Right hindlimb (tissue), 1 donor: ENCODE data around the gene ZFP1.
A peak's percentile ranks its signal among the peaks of the same experiment; 100 is the strongest.

Source experiments
- DNase-seq: peaks from one replicate; pipeline ENCODE4 v3.0.0-alpha.2; 2018

Gene ZFP1

GRCh38 chr16:75148311-75149195 lies at the start of gene ZFP1:
Gene ZFP1, plus strand, starts transcription at chr16:75148524. Its CDS starts 4,428 bp downstream, at chr16:75152952.
- DNase-seq = peak; percentile 97

GRCh38 chr16:75099075-75099667 lies 49.2 kb upstream of the ZFP1 start:
- no peak for DNase-seq

GRCh38 chr16:75099738-75100602 lies 48.4 kb upstream of the ZFP1 start:
- DNase-seq = no peak

DNA sequence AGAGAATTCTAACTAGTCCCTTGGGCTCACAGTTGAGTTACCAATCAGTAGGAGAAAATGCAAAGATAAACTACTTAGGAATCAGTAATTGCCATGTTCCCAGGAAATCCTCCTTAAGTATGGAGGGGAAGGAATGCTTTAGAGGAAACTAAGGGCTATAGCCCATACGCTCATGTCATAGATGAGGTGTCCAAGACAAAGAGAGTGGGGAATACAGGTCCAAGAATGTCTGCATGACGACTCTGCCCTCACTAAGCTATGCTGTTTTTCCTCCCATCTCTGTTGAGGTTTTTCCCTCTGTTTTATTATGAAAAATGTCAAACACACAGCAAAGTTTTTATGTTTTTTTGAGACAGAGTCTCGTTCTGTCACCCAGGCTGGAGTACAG lies 47.7 kb upstream of the ZFP1 start:
- DNase-seq = no peak

DNA sequence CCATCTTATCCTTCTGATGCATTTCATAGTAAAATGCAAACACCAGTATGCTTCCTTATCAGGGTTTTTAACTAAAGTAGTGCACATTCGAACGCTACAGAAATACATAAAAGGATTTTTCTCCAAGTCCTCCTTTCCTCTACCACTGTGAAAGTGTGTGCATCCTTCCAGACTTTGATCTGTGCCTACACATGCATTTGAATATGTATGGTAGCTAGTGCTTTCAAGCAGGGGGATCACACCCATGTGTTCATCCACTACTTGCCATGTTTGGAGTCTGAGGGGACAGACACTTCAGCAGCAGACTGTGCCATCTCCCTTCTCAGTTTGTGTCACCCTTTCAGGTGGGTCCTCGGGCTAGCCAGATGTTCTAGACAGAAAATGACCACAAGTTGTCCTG lies 46.7 kb upstream of the ZFP1 start:
- DNase-seq = no peak

GRCh38 chr16:75102595-75102994 lies 45.7 kb upstream of the ZFP1 start:
- DNase-seq = no peak

DNA sequence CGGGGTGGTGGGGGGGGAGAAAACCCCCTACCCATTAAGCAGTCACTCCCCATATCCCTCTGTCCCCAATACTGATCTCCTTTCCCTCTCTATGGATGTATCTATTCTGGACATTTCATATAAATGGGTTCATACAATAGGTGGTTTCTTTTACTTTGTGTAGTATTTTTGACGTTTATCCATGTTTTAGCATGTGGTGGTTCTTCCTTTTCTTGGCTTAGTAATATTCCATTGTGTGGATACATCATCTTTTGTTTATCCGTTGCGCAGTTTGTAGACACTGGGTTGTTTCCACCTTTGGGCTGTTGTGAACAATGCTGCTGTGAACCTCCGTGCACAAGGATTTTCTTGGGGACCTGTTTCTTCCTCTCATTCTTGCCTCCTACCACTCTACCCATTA lies 44.3 kb upstream of the ZFP1 start:
- no peak for DNase-seq

- DNase-seq = no peak
Observed at GRCh38 chr16:75104836-75105235, 43.5 kb upstream of the ZFP1 start.

- no peak for DNase-seq
Observed at GRCh38 chr16:75105306-75106061, 42.8 kb upstream of the ZFP1 start.

DNA sequence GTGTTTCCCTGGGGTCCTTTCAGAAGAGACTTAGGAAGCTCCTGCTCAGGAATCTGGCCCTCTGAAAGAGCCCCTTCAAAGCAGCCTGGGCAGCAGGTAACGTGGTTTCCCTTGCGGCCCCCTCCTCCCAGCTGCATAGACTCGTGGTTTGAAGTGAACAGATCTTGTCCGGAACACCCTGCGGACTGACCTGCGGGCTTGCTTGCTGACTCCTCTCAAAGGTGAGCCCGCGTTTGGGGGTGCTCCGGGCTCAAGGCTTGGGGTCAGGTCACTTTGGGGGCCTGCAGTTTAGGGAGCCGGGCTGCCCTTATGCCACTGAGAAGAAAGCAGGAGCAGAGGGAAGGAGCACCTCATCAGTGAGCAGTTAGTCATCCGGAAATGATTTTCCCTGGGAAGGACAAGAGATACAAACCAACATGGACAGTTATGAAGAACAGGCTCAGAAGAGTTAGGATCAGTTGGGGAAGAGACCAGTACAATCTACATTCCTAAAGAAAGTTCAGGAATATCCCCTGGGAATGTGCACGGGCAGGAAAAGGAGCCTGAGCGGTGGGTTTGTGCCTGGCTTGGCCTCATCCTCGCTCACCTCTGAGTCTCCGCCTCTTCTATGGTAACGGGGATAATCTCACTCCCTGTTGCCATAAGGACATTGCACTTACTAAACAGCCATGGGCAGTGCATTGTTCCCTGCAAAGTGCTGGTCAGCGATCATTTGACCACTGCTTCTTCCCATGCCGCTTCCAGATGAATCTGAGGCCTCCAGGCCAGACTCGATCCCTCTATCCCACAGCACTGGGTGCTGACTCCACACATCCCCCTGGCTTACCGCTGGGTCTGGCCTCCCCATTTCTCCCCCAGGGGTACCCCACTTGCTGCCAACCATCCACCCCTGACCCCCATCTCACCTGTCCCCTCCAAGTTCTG lies 41.7 kb upstream of the ZFP1 start:
- no peak for DNase-seq

- DNase-seq = no peak
Observed at GRCh38 chr16:75107505-75107904, 40.8 kb upstream of the ZFP1 start.

DNA sequence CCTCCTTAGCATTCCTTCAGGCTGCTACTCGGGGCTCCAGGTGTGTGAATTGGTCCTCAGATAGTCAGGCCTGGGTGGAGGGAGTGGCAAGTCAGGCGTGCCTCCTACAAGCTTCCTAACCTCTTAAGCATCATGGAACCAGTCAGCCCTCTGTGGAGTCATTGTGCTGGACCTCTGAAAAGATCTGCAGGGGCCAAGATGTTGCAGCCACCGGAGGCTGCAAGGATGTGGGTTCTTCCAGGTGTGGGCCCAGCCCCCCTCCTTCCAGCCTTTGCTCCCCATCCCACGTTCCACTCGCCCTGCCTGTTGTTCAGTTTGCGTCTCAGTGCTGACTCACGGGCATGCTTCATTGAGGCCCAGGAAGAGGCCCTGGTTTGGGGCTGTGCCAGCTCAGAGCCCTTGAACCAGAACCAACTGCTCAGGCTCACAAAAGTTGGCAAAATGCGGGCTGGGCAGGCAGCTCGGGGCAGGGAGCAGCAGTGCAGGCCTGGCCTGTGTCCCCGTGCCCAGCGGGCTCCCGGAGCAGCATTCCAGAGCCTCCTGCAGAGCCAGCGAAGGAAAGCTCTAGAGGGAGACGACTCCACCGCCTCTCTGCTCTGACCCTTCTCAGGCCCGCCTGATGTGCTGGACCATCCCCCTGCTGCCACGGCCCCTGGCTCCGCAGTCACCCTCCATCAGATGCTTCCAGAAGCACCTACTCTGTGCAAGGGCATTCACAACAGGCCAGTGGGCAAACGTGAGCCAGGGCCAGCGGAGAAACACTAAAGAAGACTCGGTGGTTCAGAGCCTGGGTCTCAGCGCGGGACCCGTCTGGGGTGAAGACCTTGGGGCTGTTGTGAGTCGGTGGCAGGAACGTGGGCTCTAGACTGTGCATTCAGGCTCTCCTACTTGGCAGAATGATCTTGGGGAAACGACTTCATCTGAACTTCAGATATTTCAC lies 39.3 kb upstream of the ZFP1 start:
- DNase-seq = peak; percentile 69

DNA sequence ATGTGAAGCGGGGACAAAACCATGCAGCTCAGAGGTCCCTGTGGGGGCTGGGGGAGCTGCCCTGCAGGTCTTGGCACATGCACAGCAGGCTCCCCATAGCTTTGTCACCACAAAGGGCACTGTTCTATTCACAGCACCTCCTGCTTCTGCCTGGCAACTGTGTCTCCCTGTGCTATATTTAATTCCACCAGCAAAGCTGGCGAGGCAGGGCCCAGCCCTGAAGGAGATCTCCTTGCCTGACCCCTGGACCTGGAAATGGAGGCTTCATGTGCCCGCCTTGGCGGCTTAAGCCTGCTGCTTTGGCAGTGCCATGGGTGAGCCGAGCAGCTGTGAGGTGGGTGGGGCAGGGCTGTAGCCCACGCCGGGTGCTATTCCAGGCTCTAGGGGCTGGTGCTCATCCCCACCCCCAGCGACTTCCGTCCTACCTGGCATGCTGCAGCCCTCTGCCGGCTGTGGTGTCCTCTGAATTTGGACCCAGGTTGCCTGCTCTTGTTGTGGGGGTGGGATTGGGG lies 38.5 kb upstream of the ZFP1 start:
- DNase-seq = peak; percentile 70

DNA sequence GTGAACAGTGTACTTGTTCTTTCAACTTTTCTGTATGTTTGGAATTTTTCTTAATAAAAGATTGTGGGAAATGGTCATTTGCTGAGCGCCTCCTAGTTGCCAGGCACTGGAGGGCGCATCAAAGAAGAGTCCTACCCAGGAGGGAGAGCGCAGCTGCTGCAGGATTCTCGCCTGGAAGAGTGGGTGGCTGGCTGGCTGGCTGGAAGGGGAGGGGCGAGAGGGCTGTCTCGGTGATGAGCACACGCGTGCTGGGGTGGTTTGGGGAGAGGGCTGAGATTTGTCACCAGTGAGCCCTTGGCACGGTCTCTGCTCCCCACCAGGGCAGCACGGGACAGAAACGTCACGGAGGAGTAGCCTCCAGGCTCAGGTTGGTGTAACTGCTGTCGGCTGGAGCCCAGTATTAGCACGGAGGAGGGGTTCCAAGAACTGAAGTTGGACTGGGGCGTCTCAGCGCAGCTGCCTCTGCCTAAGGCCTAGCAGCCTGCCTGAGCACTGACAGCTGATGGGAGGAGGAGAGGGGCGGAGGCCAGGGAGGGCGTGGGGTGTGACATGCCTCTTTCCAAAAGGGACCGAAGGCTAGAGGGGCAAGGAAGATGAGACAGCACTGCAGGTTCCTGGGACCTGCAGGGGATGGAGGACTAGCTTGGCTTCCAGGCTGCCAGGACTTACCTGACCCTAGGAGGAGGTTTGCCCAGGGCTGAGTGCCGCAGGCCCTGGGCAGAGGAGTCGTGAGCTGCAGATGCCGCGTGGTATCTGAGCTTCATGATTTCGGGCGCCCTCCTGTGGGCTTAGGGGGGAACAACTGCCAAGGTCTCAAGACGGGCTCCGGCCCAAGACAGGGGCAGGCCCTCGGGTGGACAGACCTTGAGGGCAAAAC lies 37.4 kb upstream of the ZFP1 start:
- DNase-seq = peak; percentile 92

GRCh38 chr16:75111514-75111940 lies 36.8 kb upstream of the ZFP1 start:
- no peak for DNase-seq

GRCh38 chr16:75111961-75112733 lies 36.2 kb upstream of the ZFP1 start:
- DNase-seq = no peak

GRCh38 chr16:75112734-75113491 lies 35.4 kb upstream of the ZFP1 start:
- no peak for DNase-seq
